Fibroblast of the conjunctiva (primary cell): ENCODE measurements around the gene BTBD9.

ENCODE experiments used
- DNase-seq: peaks from one replicate; pipeline ENCODE4 v3.0.0-alpha.2; 2010; ENCODE audit warnings: low read depth

Gene BTBD9

GRCh38 chr6:38160831-38161230 is 478.9 kb downstream of the BTBD9 start:
- DNase-seq: no peak

DNA sequence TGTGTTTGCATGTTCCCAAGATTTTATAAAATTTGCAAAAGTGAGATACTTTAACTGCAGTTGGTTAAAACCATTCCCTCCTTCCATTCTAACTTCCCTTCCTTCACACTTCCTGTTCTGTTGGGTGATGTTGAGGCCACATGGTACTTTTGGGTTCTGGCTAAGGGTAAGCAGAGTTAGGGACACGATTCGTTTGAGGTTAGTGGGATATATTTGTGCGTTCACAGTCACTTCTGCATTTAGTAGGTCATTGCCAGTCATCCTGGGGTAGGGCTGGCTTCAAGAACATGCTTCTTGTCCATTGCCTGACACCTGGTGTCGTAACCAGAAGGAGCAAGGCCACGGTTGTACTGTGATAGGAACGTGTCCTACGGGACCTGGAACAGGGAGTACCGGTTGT is 480.1 kb downstream of the BTBD9 start:
- no peak for DNase-seq

DNA sequence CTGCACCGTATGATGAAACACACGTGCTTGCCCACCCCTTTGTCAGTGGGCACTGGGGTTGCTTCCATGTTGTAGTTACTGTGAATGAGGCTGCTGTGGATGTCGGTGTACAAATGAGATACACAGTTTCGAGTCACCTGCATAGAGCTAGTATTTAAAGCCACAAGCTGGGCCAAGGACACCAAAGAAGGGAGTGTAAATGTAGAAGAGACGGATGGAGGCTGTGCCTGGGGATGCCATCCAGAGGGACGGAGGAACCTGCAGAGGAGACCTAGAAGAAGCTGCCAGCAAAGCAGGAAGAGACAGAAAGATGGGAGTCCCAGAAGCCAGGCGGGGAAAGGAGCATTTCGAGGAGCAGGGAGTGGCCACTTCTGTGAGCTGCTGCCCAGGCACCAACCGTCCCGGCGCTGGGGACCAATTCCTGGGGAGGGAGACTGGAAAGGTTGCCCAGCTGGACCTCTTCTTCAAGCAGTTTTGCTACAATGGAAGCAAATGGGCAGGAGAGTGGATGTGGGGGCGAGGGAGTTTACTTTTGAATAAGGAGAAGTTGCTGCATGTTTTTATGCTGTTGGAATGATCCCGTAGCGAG is 480.9 kb downstream of the BTBD9 start:
- no peak for DNase-seq

- DNase-seq: no peak
Measured at GRCh38 chr6:38157905-38158304, 481.8 kb downstream of the BTBD9 start.

- no peak for DNase-seq
Measured at GRCh38 chr6:38156818-38157565, 482.7 kb downstream of the BTBD9 start.

DNA sequence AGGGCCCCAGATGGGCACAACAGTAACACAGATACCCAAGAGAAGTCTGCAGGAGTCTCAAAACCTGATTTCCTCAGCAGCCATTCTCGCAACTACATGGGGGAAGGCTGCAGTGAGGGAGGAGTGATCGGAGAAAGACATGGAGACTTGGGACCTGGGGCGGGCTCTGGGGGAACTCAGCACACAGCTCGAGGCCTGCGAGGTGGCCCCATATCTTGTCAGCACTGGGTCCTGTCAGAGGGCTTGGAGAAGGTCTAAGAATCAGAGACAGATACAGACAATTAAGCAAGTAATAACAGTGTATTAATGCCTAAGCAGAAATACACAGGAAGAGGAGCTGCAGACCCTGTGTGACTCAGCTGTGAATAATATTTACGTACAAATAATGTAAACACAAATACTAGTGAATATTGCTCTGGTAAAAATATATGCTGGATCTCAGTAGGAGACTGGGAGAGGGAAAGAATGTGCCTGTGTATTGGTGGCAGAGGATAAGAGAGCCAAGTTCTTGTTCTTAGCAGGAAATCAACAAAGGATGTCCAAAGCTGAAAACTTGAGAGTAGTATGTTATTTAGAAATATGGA is 484.0 kb downstream of the BTBD9 start:
- no peak for DNase-seq

DNA sequence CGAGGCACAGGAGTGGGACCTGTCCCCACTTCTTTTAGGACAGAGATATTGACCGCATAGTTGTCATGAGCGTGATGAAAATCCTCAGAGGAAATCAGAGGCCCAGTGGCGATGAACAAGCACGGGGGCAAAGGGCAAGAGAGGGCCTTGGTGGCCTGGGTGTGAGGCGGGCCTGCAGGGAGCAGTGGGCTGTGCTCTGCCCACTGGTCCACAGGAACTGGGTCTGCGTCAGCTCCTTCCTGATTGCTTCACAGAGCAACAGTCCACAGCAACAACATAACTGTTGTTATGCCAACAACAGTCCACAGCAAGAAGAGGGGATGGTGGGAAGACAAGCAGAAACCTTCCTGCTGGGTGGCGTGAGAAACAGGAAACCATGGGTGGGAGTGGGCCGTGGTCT is 484.6 kb downstream of the BTBD9 start:
- peak; percentile 9 for DNase-seq

DNA sequence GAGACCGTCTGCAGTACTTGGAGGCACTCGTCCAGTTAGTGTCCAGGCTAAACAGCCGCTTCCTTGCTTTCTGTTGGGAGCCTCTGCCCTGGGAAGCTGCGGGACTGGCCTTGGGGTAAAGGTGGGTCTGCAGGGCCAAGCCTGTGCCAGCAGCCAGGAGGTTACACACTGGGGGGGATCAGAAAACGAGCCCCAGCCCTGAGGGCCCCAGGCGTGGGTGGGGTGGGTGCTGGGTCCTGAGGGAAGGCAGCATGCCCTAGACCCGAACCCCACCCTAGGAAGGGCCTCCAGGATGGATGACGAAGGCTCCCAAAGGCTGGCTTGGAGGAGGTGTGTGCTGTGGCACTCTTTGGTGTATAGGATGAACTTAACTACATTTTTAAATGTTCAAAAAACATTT is 485.0 kb downstream of the BTBD9 start:
- no peak for DNase-seq

- no peak for DNase-seq
Measured at GRCh38 chr6:38153798-38154345, 485.9 kb downstream of the BTBD9 start.

DNA sequence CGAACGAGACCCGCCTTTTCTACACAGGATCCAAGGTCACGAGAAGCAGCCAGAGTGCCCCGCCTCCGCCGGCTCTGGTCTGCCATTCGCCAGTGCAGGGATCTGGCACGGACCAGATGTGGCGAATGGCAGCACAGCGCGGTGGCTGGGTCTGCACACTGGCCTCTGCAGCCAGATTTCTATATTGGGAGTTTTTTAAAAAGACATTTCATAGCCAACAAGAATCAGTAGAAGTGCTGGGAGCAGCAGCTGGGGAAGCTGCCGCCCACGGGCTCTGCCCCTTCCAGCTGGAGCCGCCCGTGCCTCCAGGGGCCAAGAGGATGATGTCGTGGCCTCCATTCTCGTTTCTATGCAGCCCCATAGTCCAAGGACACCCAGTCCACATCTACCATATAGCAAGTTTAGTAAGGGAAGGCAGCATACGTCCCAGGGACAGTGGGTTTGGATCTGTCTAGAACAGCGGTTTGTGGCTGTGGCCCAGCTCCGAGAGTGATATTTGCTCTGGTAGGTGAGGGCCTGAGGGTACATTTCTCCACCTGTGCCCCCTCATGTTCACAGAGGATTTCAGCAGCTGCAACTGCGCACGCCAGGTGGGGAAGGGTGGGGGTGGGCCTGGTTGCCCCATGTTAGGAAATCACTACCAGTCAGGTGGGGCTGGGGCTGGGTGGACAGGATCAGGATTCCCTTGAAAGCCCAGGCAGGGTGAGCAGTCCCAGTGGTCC is 486.5 kb downstream of the BTBD9 start:
- no peak for DNase-seq

DNA sequence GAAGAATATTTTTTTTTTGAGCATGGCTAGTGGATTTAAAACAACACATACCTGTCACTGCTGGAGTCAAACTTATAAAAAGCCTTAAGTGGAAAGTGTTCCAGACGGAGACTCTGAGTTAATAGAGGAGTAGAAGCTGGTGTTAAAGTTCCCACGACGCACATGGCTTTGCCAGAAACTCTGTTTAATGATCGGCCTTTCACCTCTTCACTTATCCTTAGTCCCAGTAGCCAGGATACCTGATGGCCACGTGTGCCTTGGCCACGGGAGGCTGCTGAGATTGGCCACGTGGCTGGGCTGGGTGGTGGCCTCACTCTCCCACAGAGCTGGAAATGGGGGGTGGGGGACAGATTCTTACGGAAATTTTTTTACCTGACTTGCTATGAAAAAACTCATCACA is 487.1 kb downstream of the BTBD9 start:
- DNase-seq: no peak

- DNase-seq: no peak
Measured at GRCh38 chr6:38151580-38152500, 487.9 kb downstream of the BTBD9 start.

DNA sequence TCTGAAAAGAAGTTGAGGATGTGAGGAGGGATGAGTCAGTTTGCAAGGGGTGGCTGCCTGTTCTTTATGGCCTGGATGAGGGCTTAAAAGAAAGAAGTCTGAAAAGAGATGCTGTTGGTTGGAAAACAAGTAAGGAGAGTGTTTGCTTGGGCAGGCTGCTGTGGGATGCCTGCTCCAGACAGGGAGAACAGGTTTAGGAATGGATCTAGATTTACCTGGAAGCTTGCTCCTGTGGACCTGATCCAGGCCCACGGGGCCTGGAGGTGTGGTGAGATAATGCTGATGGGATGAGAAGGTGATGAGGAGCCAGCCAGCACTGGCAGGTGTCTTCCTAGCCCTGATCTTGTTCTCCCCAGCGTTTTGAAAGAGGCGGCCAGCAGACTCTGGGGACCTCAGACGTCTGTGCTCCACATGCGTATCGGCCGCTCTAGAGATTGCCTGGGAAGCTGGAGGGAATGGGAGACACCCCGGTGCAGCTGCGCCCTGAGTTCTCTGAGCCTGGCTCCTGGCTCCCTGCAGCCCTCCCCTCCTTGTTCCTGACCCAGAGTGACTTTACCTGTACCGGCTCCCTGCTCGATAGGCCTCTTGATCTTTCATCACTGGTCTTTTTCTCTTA is 488.9 kb downstream of the BTBD9 start:
- DNase-seq: no peak

DNA sequence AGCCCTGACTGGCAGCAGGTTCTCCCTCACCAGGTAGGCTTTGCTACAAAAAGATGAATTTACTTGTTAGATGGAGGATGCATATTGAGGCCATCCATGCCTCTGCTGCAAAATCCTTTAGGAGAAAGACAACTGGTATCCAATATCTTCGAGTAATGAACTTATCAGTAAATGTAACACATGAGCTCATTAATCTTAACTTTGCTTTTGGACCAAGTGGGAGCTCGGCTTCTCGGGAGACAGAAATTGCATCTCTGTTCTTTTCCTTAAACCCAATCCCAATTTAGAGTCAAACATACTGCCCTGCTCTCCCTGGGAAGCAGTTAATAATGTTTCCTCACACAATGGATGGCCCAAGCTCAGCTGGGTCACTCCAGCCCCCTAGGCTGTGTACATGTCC is 489.7 kb downstream of the BTBD9 start:
- no peak for DNase-seq

DNA sequence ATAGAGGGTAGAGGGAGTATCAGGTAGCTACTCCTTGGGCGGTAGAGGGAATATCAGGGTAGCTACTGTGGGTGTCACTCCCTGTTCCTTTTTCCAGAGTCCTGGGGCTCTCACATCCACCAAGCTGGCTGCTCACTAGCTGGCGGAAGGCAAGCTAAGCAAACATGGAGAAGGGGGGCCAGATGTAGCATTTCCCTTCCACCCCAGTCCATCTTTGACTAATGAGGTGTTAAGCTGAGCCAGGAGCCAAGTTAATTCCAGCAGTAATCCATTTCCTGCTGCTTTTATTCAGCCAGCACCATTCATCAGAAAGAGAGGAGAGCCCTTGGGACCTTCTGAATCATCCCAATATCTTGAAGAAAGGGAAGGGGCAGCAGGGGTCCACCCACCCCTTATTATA is 490.2 kb downstream of the BTBD9 start:
- no peak for DNase-seq

- no peak for DNase-seq
Measured at GRCh38 chr6:38148606-38149005, 491.1 kb downstream of the BTBD9 start.

- DNase-seq: no peak
Measured at GRCh38 chr6:38146734-38147027, 493.0 kb downstream of the BTBD9 start.

- DNase-seq: no peak
Measured at GRCh38 chr6:38146021-38146733, 493.6 kb downstream of the BTBD9 start.

DNA sequence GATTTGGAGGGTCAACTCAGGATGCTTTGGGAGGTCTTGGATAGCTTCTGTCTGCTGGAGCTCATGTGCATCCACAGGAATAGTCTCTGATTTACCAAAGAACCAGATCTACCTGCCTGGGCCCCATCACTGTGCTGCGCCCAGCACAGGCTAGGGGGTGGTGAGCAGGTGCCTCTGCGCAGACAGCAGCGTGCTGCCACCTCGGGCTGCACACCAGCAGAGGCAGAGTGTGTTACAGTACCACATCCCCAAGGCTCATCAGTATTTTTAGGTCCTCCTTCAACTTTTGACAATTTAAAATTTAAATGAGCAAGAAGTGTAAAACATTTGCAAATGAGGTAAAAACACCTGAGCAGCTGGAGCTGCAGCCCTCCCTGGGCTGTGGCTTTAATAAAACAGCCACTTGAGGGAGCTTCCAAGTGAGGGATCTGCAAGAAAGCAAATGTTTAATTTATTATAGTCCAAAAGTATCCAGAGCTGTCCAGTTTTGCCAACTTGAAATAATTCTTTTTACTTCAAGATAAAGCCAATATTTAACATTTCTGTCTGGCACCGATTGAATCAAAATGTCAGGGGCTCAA is 495.3 kb downstream of the BTBD9 start:
- no peak for DNase-seq
